Chondrocyte (in vitro differentiated cells): ENCODE measurements around the gene AREL1. TPM values are rescaled to one million over a fixed set of nuclear protein-coding genes. Genes with fewer than 3 reads are reported as not detected.

Experiments used
- DNase-seq: peaks from one replicate; pipeline ENCODE4 v3.0.0; 2021; ENCODE audit warnings: mixed read lengths, low spot score
- H3K27ac Mint-ChIP-seq: one replicate; pipeline ENCODE4 v1.8.0; 2021; ENCODE audit warnings: mild to moderate bottlenecking, moderate library complexity, mixed read lengths; ENCODE audit not compliant: unreplicated experiment
- H3K27me3 Mint-ChIP-seq: 2 replicates; pipeline ENCODE4 v1.8.0; 2021; ENCODE audit warnings: low read depth, mixed read lengths
- H3K36me3 Mint-ChIP-seq: 2 replicates; pipeline ENCODE4 v1.8.0; 2021; ENCODE audit warnings: low read depth, mixed read lengths
- H3K4me1 Mint-ChIP-seq: 2 replicates; pipeline ENCODE4 v1.8.0; 2021; ENCODE audit warnings: low read depth, mild to moderate bottlenecking, mixed read lengths
- H3K4me3 Mint-ChIP-seq: one replicate; pipeline ENCODE4 v1.8.0; 2021; ENCODE audit warnings: mild to moderate bottlenecking, moderate library complexity, mixed read lengths; ENCODE audit not compliant: unreplicated experiment
- H3K9me3 Mint-ChIP-seq: 2 replicates; pipeline ENCODE4 v1.8.0; 2021; ENCODE audit warnings: low read depth, mixed read lengths
- total RNA-seq: library from RNA; stranded (reverse); gene quantifications from 3 replicates; pipeline ENCODE4 v1.2.1, GENCODE V29; 2021
- TF ChIP-seq, protein P1 (sequence below): fragments of 200-600 bp; sonication (generic); IDR thresholded peaks from 2 replicates; pipeline ENCODE4 v1.5.0; 2021; ENCODE audit warnings: antibody characterized with exemption, mild to moderate bottlenecking, moderate library complexity

Gene AREL1
- total RNA-seq, 1 donor from 2014 or later = 34.7 TPM

DNA sequence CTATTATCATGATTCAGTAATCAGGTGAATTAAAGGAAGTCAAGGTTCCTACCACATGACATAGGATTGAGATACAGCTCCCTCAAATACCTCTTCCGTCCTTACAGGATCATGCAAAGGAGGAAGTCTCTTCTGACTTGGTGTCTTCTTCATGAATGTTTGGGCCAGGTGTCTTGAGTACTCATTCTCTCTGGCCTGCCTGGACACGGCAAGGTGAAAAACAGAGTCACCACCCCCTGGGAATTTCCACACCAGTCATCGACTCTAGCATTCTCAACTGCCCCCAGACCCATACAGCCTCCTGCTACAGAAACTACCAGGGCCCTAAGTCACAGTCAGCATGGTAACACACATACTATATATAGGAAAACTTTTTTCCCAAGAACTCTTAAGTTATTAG is 55.9 kb downstream of the AREL1 start:
- no peak for DNase-seq
- H3K4me1 Mint-ChIP-seq = peaks cover 53% of the 10 kb centered on the region
- H3K27ac Mint-ChIP-seq = no peak overlapping the region
- TF ChIP-seq, protein P1, sequence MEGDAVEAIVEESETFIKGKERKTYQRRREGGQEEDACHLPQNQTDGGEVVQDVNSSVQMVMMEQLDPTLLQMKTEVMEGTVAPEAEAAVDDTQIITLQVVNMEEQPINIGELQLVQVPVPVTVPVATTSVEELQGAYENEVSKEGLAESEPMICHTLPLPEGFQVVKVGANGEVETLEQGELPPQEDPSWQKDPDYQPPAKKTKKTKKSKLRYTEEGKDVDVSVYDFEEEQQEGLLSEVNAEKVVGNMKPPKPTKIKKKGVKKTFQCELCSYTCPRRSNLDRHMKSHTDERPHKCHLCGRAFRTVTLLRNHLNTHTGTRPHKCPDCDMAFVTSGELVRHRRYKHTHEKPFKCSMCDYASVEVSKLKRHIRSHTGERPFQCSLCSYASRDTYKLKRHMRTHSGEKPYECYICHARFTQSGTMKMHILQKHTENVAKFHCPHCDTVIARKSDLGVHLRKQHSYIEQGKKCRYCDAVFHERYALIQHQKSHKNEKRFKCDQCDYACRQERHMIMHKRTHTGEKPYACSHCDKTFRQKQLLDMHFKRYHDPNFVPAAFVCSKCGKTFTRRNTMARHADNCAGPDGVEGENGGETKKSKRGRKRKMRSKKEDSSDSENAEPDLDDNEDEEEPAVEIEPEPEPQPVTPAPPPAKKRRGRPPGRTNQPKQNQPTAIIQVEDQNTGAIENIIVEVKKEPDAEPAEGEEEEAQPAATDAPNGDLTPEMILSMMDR = no peak
- peaks cover 16% of the 10 kb centered on the region for H3K36me3 Mint-ChIP-seq
- H3K27me3 Mint-ChIP-seq = no peaks in the 10 kb centered on the region
- peaks cover 4% of the 10 kb centered on the region for H3K9me3 Mint-ChIP-seq
- no peak overlapping the region for H3K4me3 Mint-ChIP-seq

DNA sequence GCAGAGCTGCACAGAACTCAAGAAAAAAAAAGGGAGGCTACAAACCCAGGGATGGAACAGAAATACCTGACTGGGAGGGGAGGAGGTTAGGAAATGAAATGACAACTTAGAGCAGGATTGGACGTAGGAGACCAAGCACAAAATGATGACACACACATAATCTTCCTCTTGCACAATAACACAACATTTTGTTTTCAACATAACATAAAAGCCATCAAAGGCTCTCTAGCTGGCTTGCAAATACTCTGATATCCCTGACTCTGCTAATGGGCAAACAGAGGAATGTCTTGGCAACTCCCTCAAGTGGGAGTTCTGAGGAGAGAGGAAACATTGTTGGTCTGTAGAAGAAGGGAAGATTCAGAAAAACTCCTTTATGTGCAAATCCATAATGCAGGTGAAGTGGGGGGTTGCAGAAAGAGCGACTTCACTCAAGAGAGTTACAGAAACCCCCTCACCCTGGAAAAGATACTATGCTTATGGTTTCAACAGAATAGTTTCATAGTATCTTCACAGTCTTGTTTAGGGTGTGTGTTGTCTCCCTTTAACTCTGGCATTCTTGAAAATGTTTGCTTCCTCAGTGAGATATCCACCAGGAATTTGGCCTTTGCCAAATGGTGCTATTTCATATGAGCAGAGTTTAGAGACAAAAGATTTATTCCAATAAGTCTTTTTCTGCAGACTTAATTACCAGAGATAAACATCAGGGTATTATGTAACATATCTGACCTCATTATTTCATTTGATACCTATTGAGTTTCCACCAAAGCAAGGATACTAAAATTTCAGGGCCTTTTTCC is 57.1 kb downstream of the AREL1 start:
- Mint-ChIP-seq H3K27ac (peak overlapping the region; percentile 23), H3K4me1 (peaks cover 61% of the 10 kb centered on the region), H3K36me3 (peaks cover 12% of the 10 kb centered on the region), H3K4me3 (no peak overlapping the region), H3K9me3 (peaks cover 4% of the 10 kb centered on the region), H3K27me3 (no peaks in the 10 kb centered on the region)
- TF ChIP-seq, protein P1 = no peak
- no peak for DNase-seq

DNA sequence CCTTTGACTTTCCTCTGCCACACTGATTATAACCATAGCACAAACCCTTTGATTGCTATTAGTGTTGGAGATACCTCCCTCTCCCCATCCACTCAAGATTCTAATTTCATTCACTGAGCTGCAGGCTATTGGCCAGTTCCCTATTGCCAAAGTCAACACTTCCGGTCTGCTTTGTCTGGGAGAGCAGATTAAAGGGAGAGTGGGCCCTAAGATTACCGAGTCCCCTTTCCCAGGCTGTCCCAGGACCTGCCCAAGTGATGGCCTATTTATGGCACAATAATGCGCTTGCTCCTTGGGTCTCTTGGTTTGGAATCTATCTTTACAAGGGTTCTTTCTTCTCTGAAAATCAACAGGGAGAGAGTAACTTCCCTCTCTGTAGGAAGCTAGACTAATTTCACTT is 57.9 kb downstream of the AREL1 start:
- Mint-ChIP-seq H3K36me3 (peaks cover 12% of the 10 kb centered on the region), H3K9me3 (peaks cover 4% of the 10 kb centered on the region), H3K4me1 (peaks cover 61% of the 10 kb centered on the region), H3K27ac (no peak overlapping the region), H3K27me3 (no peaks in the 10 kb centered on the region), H3K4me3 (no peak overlapping the region)
- no peak for DNase-seq
- TF ChIP-seq, protein P1 = no peak

DNA sequence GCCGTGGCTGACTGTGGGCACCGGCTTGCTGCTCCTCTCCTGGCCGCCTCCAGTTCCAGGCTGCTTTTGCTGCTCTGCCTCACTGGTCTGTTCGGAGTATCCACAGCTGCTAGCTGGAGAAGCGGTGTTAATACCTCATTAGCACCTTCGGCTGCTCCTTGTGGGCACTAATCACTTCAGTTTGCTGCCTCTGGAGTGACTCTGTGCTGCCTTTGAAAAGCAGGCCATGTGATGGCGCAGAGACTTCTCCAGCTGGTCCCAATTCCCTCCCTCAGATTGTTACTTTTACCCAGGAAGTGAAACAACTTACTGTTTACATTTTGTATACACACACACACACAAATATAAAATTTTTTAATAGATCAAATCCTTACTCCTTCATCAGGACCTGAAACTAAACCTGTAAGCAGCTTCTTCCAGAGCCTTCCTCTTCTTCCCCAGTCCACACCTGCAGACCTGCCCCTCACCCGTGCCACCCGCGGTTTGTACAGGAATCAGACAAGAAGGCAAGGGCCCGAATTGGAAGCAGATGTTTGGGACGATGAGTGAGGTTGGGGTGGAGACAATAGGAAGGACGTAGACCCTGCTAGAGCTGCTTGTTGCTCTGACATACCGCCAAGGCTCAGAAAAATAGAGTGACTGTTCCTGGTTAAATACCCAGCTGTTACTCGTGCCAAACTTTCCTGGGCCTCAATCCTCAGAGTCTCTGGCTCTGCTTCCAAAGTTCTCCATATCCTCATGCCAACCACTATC is 59.3 kb downstream of the AREL1 start:
- peaks cover 61% of the 10 kb centered on the region for H3K4me1 Mint-ChIP-seq

DNA sequence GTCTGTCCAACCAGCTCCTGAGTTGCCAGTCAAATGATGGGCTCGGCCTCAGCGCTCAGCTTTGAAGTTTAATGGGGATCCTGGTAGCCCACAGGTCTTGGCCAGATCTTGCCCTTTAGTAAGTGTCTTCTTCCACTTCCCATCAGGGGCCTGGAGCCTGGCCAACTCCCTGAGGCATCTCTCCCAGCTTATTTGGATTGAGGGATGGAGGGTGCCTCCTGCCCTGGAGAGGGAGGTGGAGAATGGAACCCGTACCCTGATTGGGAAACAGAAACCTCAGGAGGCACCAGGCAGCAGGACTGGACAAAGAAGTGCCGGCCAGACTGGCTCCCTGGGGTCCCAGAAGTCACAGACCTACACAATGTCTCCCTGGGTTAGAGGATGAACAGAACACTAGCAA is 60.3 kb downstream of the AREL1 start:
- H3K4me1 Mint-ChIP-seq = peaks cover 67% of the 10 kb centered on the region
- no peak for DNase-seq

More for the DNA sequence above, 59.3 kb downstream of the AREL1 start:
- TF ChIP-seq, protein P1 = no peak
- peaks cover 3% of the 10 kb centered on the region for H3K9me3 Mint-ChIP-seq
- no peak for DNase-seq
- H3K27me3 Mint-ChIP-seq = no peaks in the 10 kb centered on the region
- H3K36me3 Mint-ChIP-seq = peaks cover 7% of the 10 kb centered on the region
- H3K4me3 Mint-ChIP-seq = no peak overlapping the region
- no peak overlapping the region for H3K27ac Mint-ChIP-seq

More for the DNA sequence above, 60.3 kb downstream of the AREL1 start:
- Mint-ChIP-seq H3K4me3 (no peak overlapping the region), H3K27me3 (no peaks in the 10 kb centered on the region), H3K36me3 (peaks cover 5% of the 10 kb centered on the region), H3K9me3 (no peaks in the 10 kb centered on the region), H3K27ac (no peak overlapping the region)
- TF ChIP-seq, protein P1 = no peak
